Endothelial cell of umbilical vein (primary cell): ENCODE results near the gene FOXP4. TPM values are rescaled to one million over a fixed set of nuclear protein-coding genes. Genes with fewer than 3 reads are reported as not detected.

Experiments
- BruUV-seq: library from RNA; stranded (reverse); fragments of 400-500 nt; replicated peaks from 2 replicates; lab custom pipeline; 2021; lab: Mats Ljungman, UMichigan
- CTCF ChIA-PET: fragments of 300-600, 350-600 bp; sonication (Branson Sonifier 250); formaldehyde crosslinking; loops from one replicate; lab custom pipeline; 2021; ENCODE audit warnings: antibody characterized with exemption, inconsistent platforms; lab: Charles Lee
- POLR2A ChIA-PET: fragments of 300-600, 350-600 bp; sonication (Branson Sonifier 250); formaldehyde crosslinking; loops from one replicate; lab custom pipeline; 2021; ENCODE audit warnings: antibody characterized with exemption, inconsistent platforms; lab: Charles Lee
- DNase-seq: peaks from one replicate; pipeline ENCODE4 v3.0.0-alpha.2; 2011; ENCODE audit warnings: low read depth, low spot score
- FAIRE-seq: peaks from 2 replicates; lab custom pipeline; 2011; peaks lifted over from hg19 to GRCh38; lab: Jason Lieb, UNC
- H2AFZ ChIP-seq: 2 replicates; pipeline ENCODE4 v1.6.0; 2012; ENCODE audit warnings: low read depth, low read length, control low read depth, inconsistent platforms
- H3K27ac ChIP-seq: 2 replicates; pipeline ENCODE4 v1.5.1; 2011; ENCODE audit warnings: low read depth, mild to moderate bottlenecking, control low read depth, low read length, moderate library complexity; ENCODE audit not compliant: insufficient read depth
- H3K27me3 ChIP-seq, 2 experiments: 2 replicates each; pipeline versions ENCODE4 v1.6.0 to v1.6.1; 2011; ENCODE audit warnings: low read length in 2 of 2, mixed read lengths in 1 of 2; ENCODE audit not compliant: control insufficient read depth in 2 of 2, insufficient read depth in 2 of 2
- H3K36me3 ChIP-seq, 2 experiments: 2 replicates in 1 of 2; 3 replicates in 1 of 2; pipeline ENCODE4 v1.5.1; 2011; ENCODE audit warnings: low read length in 2 of 2, mild to moderate bottlenecking in 1 of 2, moderate library complexity in 1 of 2; ENCODE audit not compliant: control insufficient read depth in 2 of 2, insufficient read depth in 2 of 2; ENCODE audit errors: extremely low read depth in 1 of 2
- H3K4me1 ChIP-seq: 3 replicates; pipeline ENCODE4 v1.5.1; 2011; ENCODE audit warnings: mild to moderate bottlenecking, low read length; ENCODE audit not compliant: control insufficient read depth, insufficient read depth; ENCODE audit errors: extremely low read depth
- H3K4me2 ChIP-seq: 2 replicates; pipeline ENCODE4 v1.6.1; 2011; ENCODE audit warnings: low read length, control low read depth, mixed read lengths; ENCODE audit not compliant: insufficient read depth
- H3K4me3 ChIP-seq, 3 experiments: fragments of 200-600 bp in 1 of 3; sonication (generic), shearing (Covaris generic) in 1 of 3; replicated peaks in 1 of 3; 2 replicates each; pipeline ENCODE4 v1.5.1; 2011 to 2016; ENCODE audit warnings: control low read depth in 3 of 3, low read length in 3 of 3, mild to moderate bottlenecking in 2 of 3, inconsistent platforms in 1 of 3, low read depth in 1 of 3, moderate library complexity in 1 of 3; ENCODE audit not compliant: insufficient read depth in 1 of 3
- H3K79me2 ChIP-seq: 2 replicates; pipeline ENCODE4 v1.6.0; 2012; ENCODE audit warnings: low read length, inconsistent platforms; ENCODE audit not compliant: control insufficient read depth, insufficient read depth
- H3K9ac ChIP-seq: replicated peaks from 2 replicates; pipeline ENCODE3; 2011; ENCODE audit warnings: low read length, control low read depth; ENCODE audit not compliant: insufficient read depth; ENCODE audit errors: extremely low read depth
- H3K9me1 ChIP-seq: replicated peaks from 3 replicates; pipeline ENCODE4 v1.6.0; 2011; ENCODE audit warnings: mild to moderate bottlenecking, low read length; ENCODE audit not compliant: control insufficient read depth, insufficient read depth; ENCODE audit errors: extremely low read depth
- H3K9me3 ChIP-seq: replicated peaks from 2 replicates; pipeline ENCODE4 v1.5.1; 2012; ENCODE audit warnings: low read length, inconsistent platforms; ENCODE audit not compliant: control insufficient read depth, insufficient read depth
- H4K20me1 ChIP-seq: replicated peaks from 2 replicates; pipeline ENCODE3; 2011; ENCODE audit warnings: mild to moderate bottlenecking, low read length; ENCODE audit not compliant: control insufficient read depth, insufficient read depth; ENCODE audit errors: extremely low read depth
- EZH2 ChIP-seq: IDR thresholded peaks from 2 replicates; pipeline ENCODE4 v1.6.1; 2012; ENCODE audit warnings: borderline replicate concordance, low read depth, mild to moderate bottlenecking, moderate library complexity, low read length, inconsistent platforms; ENCODE audit not compliant: severe bottlenecking
- FOS ChIP-seq: IDR thresholded peaks from 2 replicates; pipeline ENCODE4 v1.6.1; 2011; ENCODE audit warnings: mild to moderate bottlenecking, low read length, moderate library complexity, borderline replicate concordance; ENCODE audit not compliant: insufficient read depth
- GATA2 ChIP-seq: IDR thresholded peaks from 2 replicates; pipeline ENCODE4 v1.7.0; 2011; ENCODE audit warnings: low read depth, mild to moderate bottlenecking, moderate library complexity, mixed read lengths, low read length; ENCODE audit not compliant: insufficient read length, insufficient read depth
- JUN ChIP-seq: IDR thresholded peaks from 2 replicates; pipeline ENCODE4 v1.6.1; 2011; ENCODE audit warnings: borderline replicate concordance, low read depth; ENCODE audit not compliant: insufficient read length, insufficient read depth
- MYC ChIP-seq: IDR thresholded peaks from one replicate; pipeline ENCODE4 v1.6.1; 2011; ENCODE audit warnings: mild to moderate bottlenecking, low read depth, low read length
- POLR2A ChIP-seq: IDR thresholded peaks from 2 replicates; pipeline ENCODE4 v1.6.1; 2012; ENCODE audit warnings: low read depth, mild to moderate bottlenecking, control low read depth, low read length
- POLR2AphosphoS5 ChIP-seq: IDR thresholded peaks from 2 replicates; pipeline ENCODE4 v1.6.1; 2012; ENCODE audit warnings: low read depth, mild to moderate bottlenecking, control low read depth, low read length, moderate library complexity; ENCODE audit not compliant: insufficient read depth
- dilution Hi-C: fragments of 300-500 bp; cut with MboI; formaldehyde crosslinking; loops from one replicate; pipeline ENCODE4 v1.15.0; 2019; ENCODE audit warnings: low sequenced_read_pairs; ENCODE audit not compliant: extremely low pct_ligation_motif_present
- intact Hi-C: fragments of 100-400 bp; cut with micrococcal nuclease; formaldehyde crosslinking; loops from one replicate; pipeline ENCODE4 v1.10.0; 2022
- polyA plus RNA-seq, 4 experiments: library from polyadenylated mRNA; depleted of rRNA in 3 of 4; stranded (reverse) in 3 of 4; unstranded in 1 of 4; fragments of >200 nt; gene quantifications; 2 replicates each; pipeline versions ENCODE4 v1.2.1 to v1.2.3, GENCODE V29; 2011 to 2012; ENCODE audit warnings: missing spikeins in 1 of 4
- total RNA-seq: library from RNA; stranded (reverse); gene quantifications from 2 replicates; pipeline ENCODE4 v1.2.3, GENCODE V29; 2021
- TF ChIP-seq, protein P1 (sequence below), 2 donors: IDR thresholded peaks; 1 replicate in 1 of 2; 2 replicates in 1 of 2; pipeline ENCODE4 v1.5.1; 2011; ENCODE audit warnings: low read length in 2 of 2, mild to moderate bottlenecking in 2 of 2, moderate library complexity in 2 of 2, control low read depth in 1 of 2, inconsistent platforms in 1 of 2, low read depth in 1 of 2; ENCODE audit not compliant: insufficient read depth in 1 of 2; ENCODE audit errors: extremely low read depth in 1 of 2
- TF ChIP-seq, protein P2 (sequence below): IDR thresholded peaks from 2 replicates; pipeline ENCODE4 v1.6.1; 2011; ENCODE audit not compliant: insufficient read depth, insufficient read length

Gene FOXP4
- total and polyA plus RNA-seq, 2 donors (not counting 3 experiments of a cell fraction or from before 2014, with no cell fraction given): 5.6 to 23.9 TPM

DNA sequence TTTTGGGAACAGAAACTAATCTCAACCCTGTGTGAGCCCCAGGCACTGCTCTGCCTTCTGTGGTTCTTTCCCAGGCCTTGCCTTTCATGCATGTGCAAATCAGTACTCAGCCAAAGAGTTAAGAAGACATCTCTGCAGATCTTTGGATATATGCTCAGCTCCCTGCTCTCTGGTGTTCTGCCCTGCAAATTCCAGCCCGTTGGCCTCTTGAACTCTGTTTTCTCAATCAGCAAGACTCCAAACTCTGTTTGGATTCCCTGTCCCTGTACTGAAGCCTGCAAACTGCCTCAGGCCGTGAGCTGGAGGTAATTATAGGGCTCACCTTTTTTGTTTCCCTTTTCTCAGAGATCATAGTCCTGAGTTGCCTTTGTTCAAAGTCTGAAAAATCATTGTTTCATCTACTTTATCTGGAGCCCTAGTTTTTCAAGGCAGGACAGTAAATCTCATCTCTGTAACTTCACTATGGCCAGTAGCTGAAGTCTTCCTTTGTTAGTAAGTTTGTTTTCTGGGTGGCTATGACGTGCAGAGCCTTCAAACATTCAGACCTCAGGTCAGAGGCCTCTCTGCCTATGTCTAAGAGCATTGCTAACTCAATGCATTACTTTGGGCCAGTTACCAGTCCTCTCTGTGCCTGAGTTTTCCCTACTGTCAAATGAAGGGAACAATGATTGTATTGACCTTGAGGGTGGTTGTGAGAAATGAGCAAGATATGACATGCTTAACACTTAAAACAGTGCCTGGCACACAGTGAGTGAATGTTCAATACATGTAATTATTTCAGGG lies 76.2 kb downstream of the FOXP4 start:
- no peaks in the 10 kb centered on the region for H4K20me1 ChIP-seq
- H3K9me3 ChIP-seq: no peaks in the 10 kb centered on the region
- FAIRE-seq: no peak
- intact Hi-C loops: no loop called here
- H3K27ac ChIP-seq: no peak overlapping the region
- H3K4me2 ChIP-seq: no peak overlapping the region
- TF ChIP-seq JUN: no peak
- TF ChIP-seq POLR2A: no peak
- no peak for TF ChIP-seq POLR2AphosphoS5
- no peak for TF ChIP-seq FOS
- TF ChIP-seq MYC: no peak
- no peak for TF ChIP-seq EZH2
- TF ChIP-seq, protein P1, sequence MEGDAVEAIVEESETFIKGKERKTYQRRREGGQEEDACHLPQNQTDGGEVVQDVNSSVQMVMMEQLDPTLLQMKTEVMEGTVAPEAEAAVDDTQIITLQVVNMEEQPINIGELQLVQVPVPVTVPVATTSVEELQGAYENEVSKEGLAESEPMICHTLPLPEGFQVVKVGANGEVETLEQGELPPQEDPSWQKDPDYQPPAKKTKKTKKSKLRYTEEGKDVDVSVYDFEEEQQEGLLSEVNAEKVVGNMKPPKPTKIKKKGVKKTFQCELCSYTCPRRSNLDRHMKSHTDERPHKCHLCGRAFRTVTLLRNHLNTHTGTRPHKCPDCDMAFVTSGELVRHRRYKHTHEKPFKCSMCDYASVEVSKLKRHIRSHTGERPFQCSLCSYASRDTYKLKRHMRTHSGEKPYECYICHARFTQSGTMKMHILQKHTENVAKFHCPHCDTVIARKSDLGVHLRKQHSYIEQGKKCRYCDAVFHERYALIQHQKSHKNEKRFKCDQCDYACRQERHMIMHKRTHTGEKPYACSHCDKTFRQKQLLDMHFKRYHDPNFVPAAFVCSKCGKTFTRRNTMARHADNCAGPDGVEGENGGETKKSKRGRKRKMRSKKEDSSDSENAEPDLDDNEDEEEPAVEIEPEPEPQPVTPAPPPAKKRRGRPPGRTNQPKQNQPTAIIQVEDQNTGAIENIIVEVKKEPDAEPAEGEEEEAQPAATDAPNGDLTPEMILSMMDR (IDR thresholded peaks at IDR 0.05; ENCODE audit: extremely low read depth in 1 of 2, insufficient read depth in 1 of 2, low read depth in 1 of 2, low read length in 2 of 2): no peak
- TF ChIP-seq, protein P2, sequence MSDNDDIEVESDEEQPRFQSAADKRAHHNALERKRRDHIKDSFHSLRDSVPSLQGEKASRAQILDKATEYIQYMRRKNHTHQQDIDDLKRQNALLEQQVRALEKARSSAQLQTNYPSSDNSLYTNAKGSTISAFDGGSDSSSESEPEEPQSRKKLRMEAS: no peak
- no peak for TF ChIP-seq GATA2
- dilution Hi-C loops: no loop called here
- no peaks in the 10 kb centered on the region for H3K9me1 ChIP-seq
- no peaks in the 10 kb centered on the region for H3K36me3 ChIP-seq
- ChIA-PET POLR2A (interaction anchor here (0.7 kb wide), 1 partner anchor 26 kb away, joined by 5 read pairs; no protein-coding TSS in a partner anchor), CTCF (interaction anchor here (0.9 kb wide), 1 partner anchor 20 kb away, joined by 3 read pairs; no protein-coding TSS in a partner anchor)
- no peak for DNase-seq
- H3K4me1 ChIP-seq: peaks cover 25% of the 10 kb centered on the region
- no peak overlapping the region for H3K9ac ChIP-seq
- H3K4me3 ChIP-seq: no peak overlapping the region
- H2AFZ ChIP-seq: no peak overlapping the region
- peaks cover 2 to 7% of the 10 kb centered on the region in 2 experiments for H3K27me3 ChIP-seq
- no peaks in the 10 kb centered on the region for H3K79me2 ChIP-seq
- no TSS peak for BruUV-seq
